T-helper 1 cell treated with Interleukin-12 subunit alpha and Interleukin-12 subunit beta and Interleukin-4 antibody, amounts not matched to agents 30 ng/mL and 1 ng/mL, for 36 hours (primary cell): Measurements from ENCODE around the gene PAF1. TPM values are rescaled to one million over a fixed set of nuclear protein-coding genes. Genes with fewer than 3 reads are reported as not detected.
"Not testable (repeated sequence)": the region's sequence is repeated elsewhere in the genome, so short reads cannot be mapped to it uniquely, and the experiment has no call there.

Experiments
- intact Hi-C: fragments of 100-400 bp; cut with micrococcal nuclease; formaldehyde crosslinking; loops from one replicate; pipeline ENCODE4 v1.15.1; 2024
- total RNA-seq: library from RNA; stranded (reverse); gene quantifications from 2 replicates; pipeline ENCODE4 v1.2.3, GENCODE V29; 2022

Gene PAF1
- total RNA-seq, 1 donor from 2014 or later: 42.7 TPM

DNA sequence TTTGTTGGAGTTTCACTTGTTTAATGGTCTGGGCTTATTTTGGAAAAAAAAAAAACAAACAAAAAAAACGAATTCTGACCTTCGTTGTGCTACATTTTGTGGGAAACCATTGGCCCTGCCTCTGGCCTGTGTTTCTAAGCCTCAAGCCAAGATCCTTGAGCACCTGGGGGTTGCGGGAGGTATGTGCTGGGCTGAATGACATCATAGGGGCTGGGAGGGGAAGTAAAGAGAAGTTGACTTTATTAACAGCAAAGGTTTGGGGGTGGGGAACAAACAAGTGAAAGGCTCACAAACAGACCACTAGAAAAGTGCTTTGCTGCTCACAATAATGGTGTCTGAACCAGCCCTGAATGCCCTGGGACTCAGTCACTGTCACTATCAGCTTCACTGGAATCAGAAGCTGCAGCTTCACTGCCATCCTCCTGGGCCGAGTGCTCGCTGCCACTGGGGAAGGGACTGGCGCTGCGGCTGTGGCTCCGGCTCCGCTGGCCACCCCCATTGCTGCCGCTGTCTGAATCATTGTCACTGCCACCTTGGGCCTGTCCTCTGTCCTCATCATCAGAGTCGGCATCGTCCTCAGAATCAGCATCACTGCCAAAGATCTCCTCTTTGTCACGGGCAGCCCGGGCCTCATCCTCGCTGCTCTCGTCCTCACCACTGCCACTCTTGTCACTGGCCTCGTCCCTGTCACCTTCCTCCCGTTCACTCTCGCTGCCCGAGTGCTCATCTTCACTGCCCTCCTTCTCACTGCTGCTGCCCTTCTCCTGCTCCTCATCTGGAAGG lies 5.1 kb downstream of the PAF1 start:
- intact Hi-C loops: no loop called here

DNA sequence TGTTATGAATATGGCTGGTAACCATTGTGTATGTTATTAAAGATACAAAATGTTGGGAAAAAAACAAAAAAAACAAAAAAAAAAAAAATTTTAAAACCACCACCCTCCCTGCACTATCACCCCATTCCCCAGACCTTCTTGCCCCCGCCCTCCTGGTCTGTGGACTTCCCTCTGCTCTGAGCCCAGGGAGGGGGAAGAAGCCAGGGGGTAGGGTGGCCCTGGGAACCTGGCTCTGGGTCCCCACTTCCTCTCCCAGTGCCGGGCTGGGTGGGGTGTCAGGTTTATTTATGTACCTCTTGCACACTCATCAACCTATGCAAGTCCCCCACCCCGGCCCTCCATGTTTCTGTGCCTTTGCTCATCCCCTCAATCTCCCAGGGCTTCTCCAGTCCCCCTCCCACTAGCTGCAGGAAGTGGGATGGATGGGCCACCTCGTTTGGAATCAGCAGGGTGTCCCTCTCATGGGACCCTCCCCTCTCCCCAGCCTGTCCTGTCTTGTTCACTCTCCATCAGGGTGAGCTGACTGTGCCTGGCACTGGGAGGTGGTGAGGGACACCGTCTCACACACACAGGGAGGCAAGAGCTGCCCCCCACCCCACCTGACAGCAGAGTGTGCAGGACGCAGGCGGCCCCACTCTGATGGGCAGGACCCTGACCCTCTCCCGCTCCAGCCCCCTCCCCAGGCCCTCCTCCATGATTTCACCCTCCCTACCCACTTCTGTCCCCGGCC lies 5.9 kb downstream of the PAF1 start:
- intact Hi-C loops: no loop called here

DNA sequence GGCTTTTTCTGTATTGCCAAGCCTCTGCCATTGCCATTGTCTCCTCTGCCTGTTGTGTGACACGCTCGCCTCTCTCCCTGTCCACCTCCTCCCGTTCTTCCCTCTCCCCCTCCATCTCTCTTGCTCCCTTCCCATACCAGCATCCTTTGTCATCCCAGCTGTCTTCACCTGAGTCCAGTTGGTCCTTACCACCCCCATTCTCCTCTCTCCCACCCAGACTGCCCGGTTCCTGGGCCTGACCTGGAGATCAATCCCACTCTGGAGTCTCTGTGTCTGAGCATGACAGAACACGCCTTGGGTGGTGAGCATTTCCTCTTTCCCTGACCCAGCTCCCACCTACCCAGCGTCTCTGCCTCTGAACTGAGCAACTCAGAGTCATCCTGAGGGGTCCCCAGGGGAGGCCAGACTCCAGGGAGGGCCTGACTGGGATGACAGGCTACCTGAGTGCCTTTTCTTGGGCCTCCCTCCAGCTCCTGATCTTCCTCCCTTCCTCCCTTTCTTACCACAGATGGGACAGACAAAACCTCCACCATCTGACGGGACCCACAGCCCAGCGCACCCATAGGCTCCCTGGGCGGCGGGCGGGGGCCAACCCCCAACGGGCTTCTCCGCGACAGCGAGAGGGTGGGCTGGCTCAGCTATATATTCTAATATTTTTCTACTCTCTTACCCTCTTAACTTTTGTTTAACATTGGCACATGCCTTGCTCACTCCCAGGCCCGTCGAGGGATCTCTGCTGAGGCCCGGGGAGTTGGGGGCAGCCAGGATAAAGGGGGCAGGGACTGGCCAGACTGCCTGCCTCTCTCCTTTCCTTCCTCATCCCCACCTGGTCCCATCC lies 7.7 kb downstream of the PAF1 start:
- intact Hi-C loops: no loop called here

- intact Hi-C loops: no loop called here
Observed at GRCh38 chr19:39381910-39382611, 8.8 kb downstream of the PAF1 start.

DNA sequence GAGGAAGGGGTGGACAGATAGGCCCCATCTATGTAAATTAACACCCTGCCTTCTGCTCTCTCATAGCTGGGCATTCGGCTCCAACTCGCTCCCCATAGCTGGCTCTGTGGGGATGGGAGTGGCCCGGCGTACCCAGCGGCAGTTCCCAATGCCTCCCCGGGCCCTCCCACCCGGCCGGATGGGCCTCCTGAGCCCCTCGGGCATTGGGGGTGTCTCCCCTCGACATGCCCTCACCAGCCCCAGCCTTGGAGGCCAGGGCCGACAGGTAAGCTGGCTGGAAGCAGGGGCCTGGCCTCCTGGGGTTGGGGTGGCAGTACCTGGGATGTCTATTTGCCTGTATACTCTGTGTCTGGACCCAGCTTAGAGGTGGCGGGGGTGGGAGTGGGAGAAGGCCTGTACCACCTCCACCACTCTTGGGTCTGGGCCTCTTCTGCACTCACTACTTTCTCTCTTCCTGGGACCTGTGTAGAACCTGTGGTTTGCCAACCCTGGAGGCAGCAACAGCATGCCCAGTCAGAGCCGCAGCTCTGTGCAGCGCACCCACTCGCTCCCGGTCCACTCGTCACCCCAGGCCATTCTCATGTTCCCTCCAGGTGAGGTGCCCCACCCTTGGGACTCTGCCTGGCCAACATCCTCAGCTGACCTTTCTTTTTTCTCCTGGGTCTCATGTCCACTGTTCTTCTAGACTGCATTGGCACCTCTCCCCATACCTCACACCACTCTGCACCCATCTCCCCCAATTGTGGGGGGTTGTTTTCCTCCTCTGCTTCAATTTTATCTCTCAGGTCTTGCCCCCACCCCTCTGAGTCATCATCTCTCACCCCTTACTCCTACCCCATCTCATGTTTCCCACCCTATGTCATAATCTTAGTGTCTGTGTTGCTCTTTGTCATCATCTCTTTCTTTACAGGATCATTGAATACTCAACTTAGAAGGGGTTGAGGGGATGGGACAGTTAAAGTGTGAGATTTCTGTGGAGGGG lies 10.1 kb downstream of the PAF1 start:
- intact Hi-C loops: no loop called here

DNA sequence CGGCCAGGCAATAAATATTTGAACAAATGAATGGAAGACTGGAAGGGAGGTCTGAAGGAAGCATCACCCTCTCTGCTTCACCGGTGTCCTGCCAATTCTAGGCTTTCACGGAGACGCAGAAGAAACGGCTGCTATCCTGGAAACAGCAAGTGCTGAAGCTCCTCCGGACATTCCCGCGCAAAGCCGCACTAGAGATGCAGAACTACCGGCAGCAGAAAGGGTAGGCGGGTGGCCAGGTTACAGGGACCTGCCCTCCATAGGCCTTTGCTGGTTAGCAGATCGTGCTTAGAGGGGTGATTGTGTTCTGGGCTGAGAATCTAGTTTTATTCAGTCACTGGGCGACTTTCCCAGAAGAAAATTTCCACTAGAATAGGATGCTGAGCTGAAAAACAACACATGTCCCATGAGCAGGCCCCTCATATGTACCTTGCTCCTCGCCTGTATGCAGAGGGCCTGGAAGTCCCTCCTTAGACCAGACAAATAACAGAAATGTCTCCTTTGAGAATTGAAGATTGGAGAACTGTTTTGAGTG lies 11.0 kb downstream of the PAF1 start:
- intact Hi-C loops: no loop called here

DNA sequence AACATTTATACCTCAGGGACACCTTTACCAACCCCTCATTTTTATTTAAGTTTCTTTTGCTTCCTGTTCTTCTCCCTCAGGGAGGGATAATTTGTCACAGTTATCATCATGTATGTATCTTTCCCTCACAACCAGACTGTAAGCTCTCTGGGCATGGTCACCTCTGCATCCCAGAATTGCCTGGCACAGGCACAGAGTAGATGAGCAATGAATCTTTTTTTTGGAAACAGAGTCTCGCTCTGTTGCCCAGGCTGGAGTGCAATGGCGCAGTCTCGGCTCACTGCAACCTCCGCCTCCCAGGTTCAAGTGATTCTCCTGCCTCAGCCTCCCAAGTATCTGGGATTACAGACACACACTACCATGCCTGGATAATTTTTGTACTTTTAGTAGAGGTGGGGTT lies 11.5 kb downstream of the PAF1 start:
- intact Hi-C loops: not testable (repeated sequence)

DNA sequence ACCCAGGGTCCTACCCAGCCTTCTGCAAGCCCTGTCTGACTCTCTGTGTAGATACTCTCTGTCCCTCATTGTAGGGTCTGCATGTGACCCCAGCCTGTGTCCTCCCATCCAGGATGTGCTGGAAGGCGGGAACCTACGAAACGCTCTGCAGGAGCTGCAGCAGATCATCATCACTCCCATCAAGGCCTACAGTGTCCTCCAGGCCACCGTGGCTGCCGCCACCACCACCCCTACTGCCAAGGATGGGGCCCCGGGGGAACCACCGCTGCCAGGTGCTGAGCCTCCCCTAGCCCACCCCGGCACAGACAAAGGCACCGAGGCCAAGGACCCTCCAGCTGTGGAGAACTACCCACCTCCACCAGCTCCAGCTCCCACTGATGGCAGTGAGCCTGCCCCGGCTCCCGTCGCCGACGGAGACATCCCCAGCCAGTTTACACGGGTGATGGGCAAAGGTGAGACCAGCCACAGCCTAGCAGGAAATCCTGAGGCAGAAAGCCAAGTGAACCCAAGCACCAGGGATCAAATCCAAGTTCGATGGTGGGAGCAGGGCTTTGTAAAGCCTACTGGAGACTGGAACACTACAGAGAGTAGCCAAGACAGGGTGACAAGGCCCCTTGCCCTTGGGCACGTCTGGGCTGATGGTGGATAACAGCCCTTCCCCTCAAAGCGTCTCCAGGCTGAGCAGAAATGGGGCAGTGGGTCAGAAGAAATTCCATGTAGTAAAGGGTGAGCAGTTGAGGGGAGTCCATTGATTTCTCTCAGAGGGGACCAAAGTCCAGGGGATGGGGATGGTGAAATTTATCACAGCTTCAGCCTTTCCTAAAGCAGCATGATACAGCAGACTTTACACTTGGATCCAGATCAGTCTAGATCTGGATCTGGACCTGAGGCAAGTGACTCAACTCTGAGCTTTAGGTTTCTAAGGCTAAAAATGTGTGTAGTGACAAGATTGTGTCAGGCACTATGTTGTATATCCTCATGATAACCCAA lies 13.2 kb downstream of the PAF1 start:
- intact Hi-C loops: no loop called here

DNA sequence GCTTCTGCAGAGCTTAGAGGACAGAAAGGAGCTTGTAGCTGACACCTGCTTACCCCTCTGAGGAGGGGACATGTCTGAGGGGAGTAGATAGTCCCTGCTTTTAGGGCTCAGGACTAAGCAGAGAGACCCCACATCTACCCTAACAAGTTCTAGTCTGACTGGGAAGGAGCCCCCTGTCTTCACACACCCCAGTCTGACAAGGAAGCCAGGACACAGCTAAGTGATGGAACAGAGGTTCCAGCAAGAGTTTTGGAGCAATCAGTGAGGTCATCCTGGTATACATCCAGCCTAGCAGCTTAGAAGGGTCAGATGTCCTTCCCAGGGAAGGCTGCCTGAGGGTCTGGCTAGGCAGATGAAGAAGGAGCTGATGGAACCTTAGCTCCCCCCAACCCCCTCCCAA lies 15.0 kb downstream of the PAF1 start:
- intact Hi-C loops: no loop called here

- intact Hi-C loops: no loop called here
Observed at GRCh38 chr19:39372941-39373340, 18.0 kb downstream of the PAF1 start.

- intact Hi-C loops: no loop called here
Observed at GRCh38 chr19:39372047-39372802, 18.7 kb downstream of the PAF1 start.

GRCh38 chr19:39370735-39371134 lies 20.2 kb downstream of the PAF1 start:
- intact Hi-C loops: no loop called here

GRCh38 chr19:39369200-39369599 lies 21.7 kb downstream of the PAF1 start:
- intact Hi-C loops: no loop called here

DNA sequence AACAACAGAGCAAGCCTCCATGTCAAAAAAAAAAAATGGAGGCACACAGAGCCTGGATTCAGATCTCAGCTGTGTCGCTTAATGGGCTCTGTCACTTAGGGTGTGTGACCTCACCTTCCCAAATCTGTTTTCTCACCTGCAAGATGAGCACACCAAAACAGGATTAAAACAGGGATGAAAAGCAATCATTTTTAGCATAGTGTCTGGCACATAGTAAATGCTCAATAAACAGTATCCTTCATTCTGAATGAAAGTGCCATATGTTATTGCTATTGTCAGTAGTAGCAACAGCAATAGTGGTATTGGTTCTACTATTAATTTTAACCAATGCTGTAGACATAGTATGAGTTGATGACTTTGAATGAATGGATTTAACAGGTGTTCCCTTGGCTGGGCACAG lies 25.4 kb downstream of the PAF1 start:
- intact Hi-C loops: no loop called here

DNA sequence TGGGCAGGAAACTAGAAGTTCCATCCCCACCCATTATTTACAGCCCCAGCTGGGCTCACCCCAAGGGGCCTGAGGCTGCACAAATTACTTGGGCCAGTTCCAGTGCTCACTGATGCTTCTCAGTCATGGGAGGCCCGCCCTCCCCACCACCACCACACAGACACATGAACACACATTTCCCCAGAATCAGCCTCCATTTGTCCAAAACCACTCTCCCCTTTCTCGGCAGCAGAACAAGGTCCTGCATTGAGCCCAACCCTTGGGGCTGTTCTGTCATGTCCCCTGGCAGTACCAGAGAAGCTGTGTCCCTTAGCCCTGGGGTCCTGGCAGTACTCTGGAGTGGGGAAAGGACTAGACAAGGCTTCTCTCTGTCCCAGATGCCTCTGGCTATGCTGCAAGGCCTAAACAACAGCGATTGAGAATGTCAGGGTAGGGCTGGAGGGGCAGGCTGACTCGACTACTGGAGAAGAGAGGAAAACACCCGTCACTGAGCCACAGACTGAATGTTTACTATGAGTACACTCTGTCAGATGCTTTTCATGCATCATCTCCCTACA lies 26.9 kb downstream of the PAF1 start:
- intact Hi-C loops: no loop called here

DNA sequence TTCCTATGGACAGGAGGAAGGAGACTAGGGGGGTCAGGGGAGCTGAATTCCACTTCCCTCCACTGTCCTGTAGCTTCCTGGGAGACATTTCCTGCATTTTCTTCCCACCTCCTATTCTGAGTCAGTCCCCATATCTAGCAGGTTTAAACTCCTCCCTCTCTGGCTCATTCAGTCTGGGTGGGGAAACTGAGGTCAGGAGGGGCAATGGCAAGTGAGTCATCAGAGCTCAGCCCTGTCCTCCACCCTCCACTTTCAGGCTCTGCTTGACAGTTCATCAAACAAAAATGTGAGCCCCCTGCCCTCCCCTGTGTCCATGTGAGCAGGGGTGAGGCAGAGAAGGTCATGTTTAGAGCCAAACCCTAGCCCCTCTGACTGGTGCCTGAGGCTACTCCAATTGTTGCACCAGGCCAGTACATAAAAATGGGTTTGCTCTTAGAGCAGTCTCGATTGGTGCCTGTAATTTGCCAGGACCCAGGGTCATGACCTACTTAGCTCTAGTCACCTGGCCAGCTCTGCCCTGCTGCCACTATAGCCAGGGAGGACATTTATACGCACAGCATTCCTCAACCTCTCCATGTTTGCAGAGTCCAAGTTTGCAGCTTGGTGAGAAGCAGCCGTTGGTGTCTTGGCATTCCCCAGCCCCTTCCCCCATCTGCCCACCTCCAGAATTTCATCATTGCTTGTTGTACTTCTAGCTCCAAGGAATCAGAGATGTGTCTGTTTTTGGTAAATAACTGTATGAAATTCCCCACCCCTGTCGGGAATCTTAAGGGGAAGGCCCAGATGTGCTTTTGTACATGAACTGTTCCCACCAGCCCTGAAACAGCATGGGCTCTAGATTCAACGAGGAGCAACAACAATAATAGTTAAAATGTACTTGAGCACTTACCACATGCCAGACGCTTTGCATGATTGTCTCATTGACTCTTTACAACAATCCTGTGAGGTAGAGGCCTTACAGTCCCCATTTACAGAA lies 27.9 kb downstream of the PAF1 start:
- intact Hi-C loops: no loop called here
